GM23248 (cell line): Measurements from ENCODE around the gene ARHGAP26.

Source experiments
- EZH2 ChIP-seq: fragments of 200-600 bp; sonication (generic); IDR thresholded peaks from 2 replicates; pipeline ENCODE4 v1.6.1; 2018; ENCODE audit warnings: antibody characterized with exemption, mild to moderate bottlenecking; ENCODE audit not compliant: insufficient read depth, poor library complexity, severe bottlenecking
- EZH2phosphoT487 ChIP-seq: fragments of 200-600 bp; sonication (generic); IDR thresholded peaks from 2 replicates; pipeline ENCODE4 v1.6.1; 2018; ENCODE audit warnings: antibody characterized with exemption, moderate library complexity, mild to moderate bottlenecking, low read depth; ENCODE audit not compliant: insufficient read depth

- TF ChIP-seq EZH2 (no peak), EZH2phosphoT487 (no peak)
Measured at GRCh38 chr5:142906863-142907671, 136.9 kb downstream of the ARHGAP26 start.
